SH-SY5Y (cell line): ENCODE results near the gene WFDC1.

Source experiments
- GATA2 ChIP-seq: IDR thresholded peaks from 2 replicates; pipeline ENCODE4 v1.6.1; 2011; ENCODE audit warnings: mild to moderate bottlenecking, low read depth, low read length
- GATA3 ChIP-seq: IDR thresholded peaks from 2 replicates; pipeline ENCODE4 v1.6.1; 2011; ENCODE audit warnings: low read depth, mild to moderate bottlenecking, low read length, moderate library complexity

Gene WFDC1

DNA sequence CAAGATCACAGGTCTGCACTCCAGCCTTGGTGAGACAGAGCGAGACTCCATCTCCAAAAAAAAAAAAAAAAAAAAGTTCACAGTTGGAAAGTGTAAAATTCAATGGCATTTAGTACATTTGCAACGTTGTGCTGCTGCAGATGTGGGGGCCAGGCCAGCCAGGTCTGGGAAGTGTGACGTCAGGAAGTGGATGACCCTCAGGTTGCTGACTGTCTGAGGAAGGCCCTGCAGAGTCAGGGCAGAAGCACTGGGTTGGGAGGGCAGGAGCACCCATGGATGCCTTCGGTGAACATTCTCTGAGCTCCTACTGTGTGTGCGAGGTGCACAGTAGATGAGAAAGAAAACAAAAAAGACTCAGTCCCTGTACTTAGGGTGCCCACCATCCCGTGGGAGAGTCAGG is 12.1 kb upstream of the WFDC1 start:
- TF ChIP-seq GATA2: no peak
- TF ChIP-seq GATA3: no peak

DNA sequence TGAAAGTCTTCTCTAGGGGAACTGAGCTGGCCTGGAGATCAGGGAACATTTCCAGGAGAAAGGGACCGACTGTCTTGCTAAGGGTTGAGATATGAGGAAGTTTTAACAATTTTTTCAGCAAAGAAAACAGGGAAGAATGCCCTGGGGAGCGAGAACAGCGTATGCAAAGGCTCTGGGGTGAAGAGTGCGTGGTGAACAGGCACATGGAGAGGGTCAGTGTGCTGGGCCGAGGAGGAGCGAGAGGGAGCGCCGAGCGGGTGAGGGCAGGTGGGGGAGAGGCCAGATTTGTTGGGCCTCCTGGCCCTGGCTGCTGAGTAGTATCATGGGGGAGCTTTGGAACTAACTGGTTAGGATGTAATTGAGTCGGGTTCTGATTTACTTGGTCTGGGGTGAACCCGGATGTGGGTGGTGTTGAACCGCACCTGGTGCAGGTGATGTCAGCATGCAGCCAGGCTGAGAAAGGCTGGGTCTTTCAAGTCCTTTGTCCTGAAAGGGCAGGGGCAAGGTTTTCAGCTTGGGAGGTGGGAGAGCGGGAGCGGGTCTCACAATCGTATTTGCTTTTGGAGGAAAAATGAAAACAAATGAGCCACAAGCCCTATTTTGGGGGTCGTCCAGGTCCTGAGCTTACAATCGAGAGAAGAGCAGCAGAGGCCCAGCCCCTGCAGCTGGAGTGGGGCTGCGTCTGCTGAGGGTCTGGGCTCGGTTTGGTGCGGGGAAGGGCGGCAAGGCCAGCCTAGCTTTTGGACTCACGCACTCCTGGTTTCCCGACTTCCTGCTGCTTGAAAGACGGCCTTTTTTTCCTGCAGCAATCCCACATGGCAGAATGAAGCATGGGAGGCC is 11.1 kb upstream of the WFDC1 start:
- TF ChIP-seq GATA3 (no peak), GATA2 (no peak)

DNA sequence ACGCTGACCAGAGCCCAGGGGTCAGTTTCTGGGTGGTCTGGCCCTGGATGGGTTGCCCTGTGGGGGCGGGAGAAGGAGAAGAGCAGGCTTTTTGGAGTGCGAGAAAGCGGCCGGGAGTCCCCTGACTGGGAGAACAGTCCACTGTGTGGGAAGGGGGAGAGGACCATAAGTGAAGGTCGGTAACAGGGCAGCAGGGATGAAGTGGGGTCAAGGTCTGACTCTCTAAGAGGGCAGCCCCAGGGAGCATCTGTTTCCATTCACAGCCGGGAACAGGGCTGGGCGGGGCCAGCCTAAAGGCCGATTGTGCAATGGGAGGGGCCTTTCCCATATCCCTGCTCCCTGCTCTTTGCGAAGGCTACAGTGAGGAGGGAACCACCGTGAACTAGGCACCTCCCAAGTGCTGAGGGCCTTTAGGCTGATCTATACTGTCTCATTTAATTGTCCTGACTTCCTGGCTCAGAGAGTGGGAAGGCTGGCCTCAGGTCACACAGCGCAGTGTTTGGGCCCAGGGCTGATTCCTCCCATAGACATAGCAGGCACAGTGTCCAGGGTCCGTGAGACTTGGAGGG is 10.4 kb upstream of the WFDC1 start:
- TF ChIP-seq GATA3 (no peak), GATA2 (no peak)

- TF ChIP-seq GATA2 (no peak), GATA3 (no peak)
Observed at GRCh38 chr16:84286578-84287240, 8.0 kb upstream of the WFDC1 start.

DNA sequence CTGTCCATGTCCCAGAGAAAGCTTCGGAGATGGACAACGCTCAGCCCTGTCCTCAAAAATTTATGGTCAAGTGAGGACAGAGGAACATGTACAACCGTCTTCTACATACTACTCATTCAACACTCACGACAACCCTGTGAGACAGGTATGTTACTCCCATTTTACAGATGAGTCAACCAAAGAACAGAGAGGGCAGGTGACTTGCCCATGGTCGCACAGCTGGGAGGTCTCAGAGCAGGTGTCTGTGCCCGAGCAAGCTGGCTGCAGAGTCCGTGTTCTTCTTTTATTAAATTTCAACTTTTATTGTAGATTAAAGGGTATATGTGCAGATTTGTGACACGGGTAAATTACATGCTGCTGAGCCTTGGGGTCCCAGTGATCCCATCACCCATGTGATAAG is 5.8 kb upstream of the WFDC1 start:
- no peak for TF ChIP-seq GATA2
- no peak for TF ChIP-seq GATA3

GRCh38 chr16:84291226-84291625 is 3.5 kb upstream of the WFDC1 start:
- TF ChIP-seq GATA3 (no peak), GATA2 (no peak)

GRCh38 chr16:84292011-84292410 is 2.7 kb upstream of the WFDC1 start:
- TF ChIP-seq GATA2 (no peak), GATA3 (no peak)

DNA sequence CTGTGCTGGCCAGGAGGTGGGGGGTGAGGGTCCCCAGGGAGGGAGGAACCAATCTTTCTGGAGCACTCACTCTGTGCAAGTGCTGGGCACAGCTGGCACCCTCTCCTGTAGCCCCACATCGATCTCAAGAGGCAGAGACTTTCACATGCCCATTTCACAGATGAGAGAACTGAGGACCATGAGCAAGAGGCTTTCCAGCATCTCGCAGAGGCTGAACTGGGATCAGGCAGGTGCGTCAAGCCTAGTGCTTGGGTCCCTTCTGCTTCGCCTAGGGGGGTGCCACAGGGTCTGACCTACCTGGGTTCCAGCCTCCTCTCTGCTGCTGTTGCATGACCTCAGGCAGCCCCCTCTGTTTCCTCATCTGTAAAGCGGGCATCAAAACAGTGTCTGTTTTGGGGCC is 1.3 kb upstream of the WFDC1 start:
- TF ChIP-seq GATA2 (no peak), GATA3 (no peak)

DNA sequence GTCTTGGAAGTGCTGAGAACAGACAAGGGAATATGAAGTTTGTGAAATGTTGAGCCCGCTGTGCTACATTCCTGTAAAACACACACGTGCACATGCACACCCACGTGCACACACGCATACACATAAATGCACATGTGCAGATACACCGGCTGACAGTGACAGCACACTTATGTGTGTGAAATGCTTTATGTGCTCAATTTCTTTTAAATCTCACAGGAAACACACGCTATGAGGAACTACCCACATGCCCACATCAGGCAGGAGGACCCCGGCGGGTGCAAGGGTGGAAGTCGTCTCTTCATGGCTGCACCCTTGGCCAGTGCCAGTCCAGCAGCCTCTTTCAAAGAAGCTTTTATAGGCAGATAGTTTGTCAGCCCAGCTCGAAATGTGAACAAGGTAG is 561 bp upstream of the WFDC1 start:
- TF ChIP-seq GATA3: no peak
- TF ChIP-seq GATA2: no peak

DNA sequence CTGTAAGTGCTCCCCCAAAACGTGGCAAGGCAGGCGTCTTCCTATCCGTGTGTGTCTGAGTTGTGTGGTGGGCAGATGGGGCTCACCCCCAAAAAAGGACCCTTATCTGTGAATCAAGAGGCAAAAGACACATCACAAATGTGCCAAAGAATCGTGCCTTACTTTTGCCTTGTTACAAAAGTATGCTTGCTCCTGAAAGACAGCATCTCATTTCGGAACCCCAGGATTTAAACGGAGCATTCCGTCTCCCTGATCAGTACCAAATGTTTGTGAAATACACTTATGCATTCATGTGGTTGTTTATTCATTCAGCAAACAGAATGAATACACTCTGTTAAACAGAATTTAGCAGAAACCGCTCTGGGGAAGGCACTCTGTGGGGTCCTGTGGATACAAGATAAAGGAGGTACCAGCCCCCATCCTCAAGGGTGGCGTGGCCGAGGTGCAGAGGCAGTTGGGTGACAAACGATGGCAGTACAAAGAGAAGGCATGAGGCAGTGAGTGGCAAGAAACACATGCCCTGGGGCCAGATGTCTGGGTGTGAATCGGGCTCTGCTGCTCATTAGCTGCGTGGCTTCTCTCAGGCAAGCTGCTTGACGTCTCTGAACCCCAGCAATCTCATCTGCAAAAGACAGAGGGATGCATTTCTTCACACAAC is 654 bp downstream of the WFDC1 start:
- TF ChIP-seq GATA2 (no peak), GATA3 (no peak)

DNA sequence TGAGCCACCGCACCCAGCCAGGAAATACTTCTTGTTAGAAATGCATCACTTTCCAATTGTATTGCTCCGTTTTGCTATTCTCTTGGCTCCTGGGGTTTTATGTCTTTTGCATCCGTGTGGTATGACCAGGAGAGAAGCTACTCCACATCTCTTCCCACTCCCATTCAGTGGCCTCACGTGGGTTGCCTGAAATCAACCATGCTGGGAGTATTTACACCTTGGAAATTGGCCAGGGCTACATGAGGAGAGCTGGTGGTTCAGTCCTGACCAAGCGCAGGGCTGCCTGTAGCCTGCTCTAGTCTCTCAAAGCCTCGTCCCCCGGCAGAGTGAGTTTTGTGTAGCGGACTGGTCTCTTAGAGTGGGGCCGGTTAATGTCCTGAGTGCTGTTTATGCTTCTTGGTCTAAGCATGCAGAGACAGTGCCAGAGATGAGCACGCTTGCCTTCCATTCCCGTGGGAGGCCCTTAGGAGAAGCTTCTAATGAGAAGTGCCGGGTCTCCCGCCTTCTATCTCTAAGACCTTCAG is 3.8 kb downstream of the WFDC1 start:
- TF ChIP-seq GATA2: no peak
- TF ChIP-seq GATA3: no peak

DNA sequence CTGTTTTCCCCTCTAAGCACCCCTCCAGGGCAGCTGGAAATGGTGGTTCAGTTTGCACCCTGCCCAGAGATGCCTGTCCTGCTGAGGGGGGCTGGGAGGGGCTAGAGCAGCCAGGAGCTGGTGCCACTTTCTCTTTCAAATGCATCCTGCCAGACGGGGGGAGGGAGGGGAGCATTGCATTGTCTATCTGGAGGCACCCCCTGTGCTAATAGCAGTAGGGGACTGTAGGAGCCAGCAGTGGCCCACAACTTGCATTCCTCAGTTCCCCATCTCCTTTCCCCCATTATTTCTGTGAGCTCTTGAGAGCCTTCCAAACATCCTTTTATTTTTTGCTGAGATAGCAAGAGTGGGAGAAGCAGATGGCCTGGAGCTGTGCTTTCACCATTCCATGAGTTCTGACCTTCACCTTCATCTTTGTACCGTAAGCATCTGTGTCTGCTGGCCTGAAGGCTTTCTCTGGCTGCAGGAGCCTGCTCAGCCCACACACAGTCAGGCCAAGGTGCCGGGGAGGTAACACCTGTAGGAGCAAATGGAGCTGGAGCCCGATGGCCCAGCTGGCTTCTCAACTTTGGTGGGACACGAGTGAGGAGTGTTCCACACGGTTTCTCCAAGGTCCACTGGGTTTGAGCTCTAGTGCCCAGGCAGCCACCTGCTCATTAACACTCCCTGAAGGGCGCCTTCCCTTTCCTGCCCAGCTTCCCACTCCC is 5.2 kb downstream of the WFDC1 start:
- TF ChIP-seq GATA2: no peak
- no peak for TF ChIP-seq GATA3

DNA sequence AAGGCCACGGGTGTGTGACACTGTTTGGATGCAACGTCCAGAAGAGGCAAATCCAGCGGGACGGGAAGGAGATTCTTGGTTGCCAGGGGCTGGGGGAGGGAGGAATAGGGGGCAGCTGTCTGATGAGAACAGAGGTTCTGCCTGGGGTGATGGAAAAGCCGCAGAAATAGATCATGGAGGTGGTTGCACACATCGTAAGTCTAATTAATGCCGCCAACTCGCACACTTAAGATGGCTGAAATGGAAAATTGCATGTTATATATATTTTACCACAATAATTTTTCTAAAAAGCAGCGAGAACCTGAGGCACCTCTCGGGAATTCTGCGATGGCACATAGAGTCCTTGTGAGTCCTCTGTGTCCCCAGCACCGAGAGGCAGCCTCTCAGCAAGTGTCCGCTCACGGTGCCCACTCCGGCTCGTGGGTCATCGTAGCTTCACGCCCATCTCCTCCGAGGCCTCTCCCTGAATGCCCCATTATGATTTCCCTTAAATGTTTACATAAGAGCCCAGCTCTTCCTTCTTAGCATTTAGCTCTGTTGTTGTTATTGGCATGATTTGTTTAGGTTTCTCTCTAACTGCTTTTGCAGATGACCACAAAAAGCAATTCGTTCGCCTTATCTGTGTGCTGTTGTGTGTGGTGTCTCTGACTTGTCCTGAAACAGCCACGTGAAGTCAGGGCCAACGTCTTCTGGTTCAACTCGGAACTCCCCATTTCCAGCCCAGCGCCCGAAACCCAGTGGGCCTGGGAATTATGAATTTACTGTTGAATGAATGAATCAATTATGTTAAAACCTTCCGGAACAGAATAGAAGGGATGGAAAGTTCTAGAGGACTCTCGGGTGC is 7.7 kb downstream of the WFDC1 start:
- no peak for TF ChIP-seq GATA3
- TF ChIP-seq GATA2: no peak

DNA sequence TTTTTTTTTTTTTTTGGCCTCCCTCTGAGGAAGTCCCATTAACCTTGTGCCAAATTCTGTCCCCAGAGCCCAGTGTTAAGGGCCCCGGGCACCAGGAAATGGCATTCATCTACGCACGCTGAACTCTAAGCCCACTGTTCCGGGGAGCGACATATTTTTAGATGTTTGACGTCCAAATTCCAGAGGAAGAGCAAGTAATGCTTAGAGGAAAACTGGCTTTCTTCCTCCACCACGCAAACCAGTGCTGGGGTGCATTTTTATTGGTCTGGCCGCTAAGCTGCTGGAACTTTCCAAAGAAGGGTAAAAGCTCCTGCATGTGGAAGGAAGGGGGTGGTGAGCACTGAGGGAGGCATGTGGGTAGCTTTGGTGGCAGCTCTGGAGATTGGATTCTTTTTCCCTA is 8.3 kb downstream of the WFDC1 start:
- TF ChIP-seq GATA2 (no peak), GATA3 (no peak)
